CD14-positive monocyte (primary cell): ENCODE data around the gene DTYMK. TPM values are rescaled to one million over a fixed set of nuclear protein-coding genes. Genes with fewer than 3 reads are reported as not detected.

ENCODE experiments used
- DNase-seq, 3 donors: peaks; one replicate each; pipeline ENCODE4 v3.0.0-alpha.2; 2011 to 2022
- H2AFZ ChIP-seq: 2 replicates; pipeline ENCODE4 v1.6.0; 2012; ENCODE audit warnings: mild to moderate bottlenecking, low read depth, low read length, inconsistent platforms; ENCODE audit not compliant: insufficient read depth, poor library complexity, severe bottlenecking
- H3K27ac ChIP-seq, 2 donors: 1 replicate in 1 of 2; 2 replicates in 1 of 2; pipeline ENCODE4 v1.5.1; 2012 to 2013; ENCODE audit warnings: low read length in 2 of 2, control low read depth in 1 of 2, inconsistent platforms in 1 of 2, low read depth in 1 of 2, mild to moderate bottlenecking in 1 of 2
- H3K27me3 ChIP-seq, 2 donors: one replicate each; pipeline versions ENCODE4 v1.6.0 to v1.6.1; 2011 to 2013; ENCODE audit warnings: low read length in 2 of 2; ENCODE audit not compliant: control insufficient read depth in 2 of 2, insufficient read depth in 2 of 2
- H3K36me3 ChIP-seq, 2 donors: replicated peaks in 1 of 2; 1 replicate in 1 of 2; 2 replicates in 1 of 2; pipeline versions ENCODE4 v1.5.1 to v1.6.1; 2012 to 2013; ENCODE audit warnings: low read length in 2 of 2, control low read depth in 1 of 2, inconsistent platforms in 1 of 2, mild to moderate bottlenecking in 1 of 2; ENCODE audit not compliant: insufficient read depth in 2 of 2, control insufficient read depth in 1 of 2
- H3K4me1 ChIP-seq, 2 donors: 1 replicate in 1 of 2; 2 replicates in 1 of 2; pipeline versions ENCODE4 v1.5.1 to v1.6.1; 2012 to 2013; ENCODE audit warnings: low read length in 2 of 2, control low read depth in 1 of 2, inconsistent platforms in 1 of 2, mild to moderate bottlenecking in 1 of 2, moderate library complexity in 1 of 2; ENCODE audit not compliant: insufficient read depth in 2 of 2, control insufficient read depth in 1 of 2
- H3K4me2 ChIP-seq: replicated peaks from 2 replicates; pipeline ENCODE3; 2012; ENCODE audit warnings: low read length, moderate library complexity, mild to moderate bottlenecking; ENCODE audit not compliant: poor library complexity, severe bottlenecking; ENCODE audit errors: extremely low read depth
- H3K4me3 ChIP-seq, 3 experiments: fragments of 200-600 bp in 1 of 3; sonication (generic) in 1 of 3; replicated peaks in 1 of 3; 1 replicate in 2 of 3; 2 replicates in 1 of 3; pipeline ENCODE4 v1.5.1; 2011 to 2013; ENCODE audit warnings: low read length in 3 of 3, mild to moderate bottlenecking in 3 of 3, control low read depth in 2 of 3, low read depth in 2 of 3, inconsistent platforms in 1 of 3, moderate library complexity in 1 of 3
- H3K79me2 ChIP-seq: 2 replicates; pipeline ENCODE4 v1.6.0; 2012; ENCODE audit warnings: mild to moderate bottlenecking, control low read depth, inconsistent platforms, low read length, moderate library complexity; ENCODE audit not compliant: insufficient read depth
- H3K9ac ChIP-seq: 2 replicates; pipeline ENCODE4 v1.6.0; 2017; ENCODE audit warnings: low read length, mild to moderate bottlenecking; ENCODE audit not compliant: insufficient read depth, poor library complexity, severe bottlenecking
- H3K9me3 ChIP-seq, 2 donors: replicated peaks in 1 of 2; 1 replicate in 1 of 2; 2 replicates in 1 of 2; pipeline versions ENCODE4 v1.5.1 to v1.6.1; 2012 to 2013; ENCODE audit warnings: low read length in 2 of 2, control low read depth in 1 of 2; ENCODE audit not compliant: control insufficient read depth in 1 of 2, insufficient read depth in 1 of 2
- H4K20me1 ChIP-seq: 2 replicates; pipeline ENCODE4 v1.6.0; 2012; ENCODE audit warnings: mild to moderate bottlenecking, low read length, control low read depth, moderate library complexity; ENCODE audit not compliant: insufficient read depth
- H3K27ac Mint-ChIP-seq, 7 donors: one replicate each; pipeline ENCODE4 v1.8.0; 2020; ENCODE audit warnings: mild to moderate bottlenecking in 7 of 7, mixed read lengths in 7 of 7, moderate library complexity in 6 of 7, inconsistent platforms in 2 of 7
- H3K27me3 Mint-ChIP-seq, 3 donors: one replicate each; pipeline ENCODE4 v1.8.0; 2021 to 2022; ENCODE audit warnings: low read depth in 3 of 3, mild to moderate bottlenecking in 3 of 3, mixed read lengths in 3 of 3, moderate library complexity in 3 of 3, inconsistent platforms in 1 of 3
- H3K36me3 Mint-ChIP-seq, 2 donors: one replicate each; pipeline ENCODE4 v1.8.0; 2020; ENCODE audit warnings: mixed read lengths in 2 of 2, inconsistent platforms in 1 of 2, mild to moderate bottlenecking in 1 of 2
- H3K4me1 Mint-ChIP-seq: one replicate; pipeline ENCODE4 v1.8.0; 2020; ENCODE audit warnings: mild to moderate bottlenecking, mixed read lengths
- H3K4me3 Mint-ChIP-seq, 2 donors: one replicate each; pipeline ENCODE4 v1.8.0; 2020; ENCODE audit warnings: mild to moderate bottlenecking in 2 of 2, mixed read lengths in 2 of 2, moderate library complexity in 1 of 2
- H3K9me3 Mint-ChIP-seq, 7 donors: one replicate each; pipeline ENCODE4 v1.8.0; 2020 to 2022; ENCODE audit warnings: mixed read lengths in 7 of 7, mild to moderate bottlenecking in 6 of 7, moderate library complexity in 6 of 7, inconsistent platforms in 2 of 7
- CTCF ChIP-seq: fragments of 200-600 bp; IDR thresholded peaks from one replicate; pipeline ENCODE4 v1.8.0; 2022; ENCODE audit warnings: antibody characterized with exemption, mild to moderate bottlenecking
- WGBS: methylation state at CpG from one replicate; pipeline ENCODE4 v1.1.5; 2013; ENCODE audit warnings: missing lambda C conversion rate; ENCODE audit not compliant: insufficient coverage; 5-methylcytosine and 5-hydroxymethylcytosine counted together
- intact Hi-C, 2 donors: fragments of 100-400 bp; cut with micrococcal nuclease; formaldehyde crosslinking; loops; one replicate each; pipeline versions ENCODE4 v1.15.0 to v1.15.1; 2023
- polyA plus RNA-seq, 3 donors: library from polyadenylated mRNA; depleted of rRNA in 1 of 3; unstranded in 2 of 3; stranded (reverse) in 1 of 3; fragments of 300-500 nt in 2 of 3; fragments of >200 nt in 1 of 3; fragmentation: Illumina TruSeq in 2 of 3; gene quantifications; 1 replicate in 2 of 3; 2 replicates in 1 of 3; pipeline ENCODE4 v1.2.3, GENCODE V29; 2012 to 2021

The DTYMK gene
- polyA plus RNA-seq, 3 donors, result 13.0 to 23.5 (median 18.7) TPM

- Mint-ChIP-seq H3K4me1 (peaks cover 14% of the 10 kb centered on the region), H3K4me3 (no peak overlapping the region)
Measured at GRCh38 chr2:241632478-241633325, 53.9 kb downstream of the DTYMK start.

More at GRCh38 chr2:241632478-241633325, 53.9 kb downstream of the DTYMK start:
- no peak for DNase-seq
- peaks cover 45 to 59% of the 10 kb centered on the region in 2 donors for H3K36me3 Mint-ChIP-seq
- Histone ChIP-seq H3K4me3 (no peak overlapping the region), H3K27me3 (no peaks in the 10 kb centered on the region), H3K9ac (no peak overlapping the region), H3K4me2 (no peak overlapping the region), H3K79me2 (peaks cover 46% of the 10 kb centered on the region), H4K20me1 (peaks cover 17% of the 10 kb centered on the region), H3K9me3 (no peaks in the 10 kb centered on the region), H2AFZ (no peak overlapping the region), H3K36me3 (peaks cover 23 to 66% of the 10 kb centered on the region in 2 donors), H3K27ac (no peak overlapping the region), H3K4me1 (peaks cover 9 to 13% of the 10 kb centered on the region in 2 donors)
- H3K9me3 Mint-ChIP-seq, result no peaks in the 10 kb centered on the region
- TF ChIP-seq CTCF, result no peak
- H3K27me3 Mint-ChIP-seq, result peaks cover 0 to 2% (median 0%) of the 10 kb centered on the region in 3 donors
- 98% methylated on average over 35 of the region's 39 CpGs for WGBS
- peak overlapping the region in 1 of 7 donors; percentile 49 for H3K27ac Mint-ChIP-seq
- intact Hi-C loops, result loop anchor here (10.0 kb wide), 1 partner anchor 278 kb away; the partner anchor contains the start of gene FARP2 (in 2 of the 2)
